GM19099 (cell line): ENCODE measurements around the gene GRIK4.

Experiments
- POLR2A ChIP-seq: IDR thresholded peaks from 3 replicates; pipeline ENCODE4 v1.6.1; 2011; ENCODE audit warnings: low read depth; ENCODE audit not compliant: insufficient read length; ENCODE audit errors: extremely low read depth

GRIK4 gene

DNA sequence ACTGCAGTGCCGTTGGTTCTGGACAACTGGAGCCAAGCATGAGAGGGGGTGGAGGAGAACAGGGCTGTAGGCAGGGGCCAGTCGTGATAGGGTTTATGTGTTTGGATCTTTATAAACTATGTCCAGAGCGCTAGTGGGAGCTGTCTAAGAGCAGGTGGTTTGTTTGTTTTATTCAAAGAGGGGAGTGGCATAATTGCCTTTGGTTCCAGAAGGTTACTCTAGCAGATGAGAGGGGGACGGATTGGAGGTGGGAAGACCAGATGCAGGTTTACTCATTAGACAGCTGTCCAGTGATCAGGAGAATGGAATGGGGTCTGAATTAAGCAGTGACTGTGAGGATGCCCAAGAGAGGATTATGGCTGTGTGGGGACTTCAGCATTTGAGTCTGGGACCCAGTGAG lies 403.1 kb downstream of the GRIK4 start:
- TF ChIP-seq POLR2A = no peak

DNA sequence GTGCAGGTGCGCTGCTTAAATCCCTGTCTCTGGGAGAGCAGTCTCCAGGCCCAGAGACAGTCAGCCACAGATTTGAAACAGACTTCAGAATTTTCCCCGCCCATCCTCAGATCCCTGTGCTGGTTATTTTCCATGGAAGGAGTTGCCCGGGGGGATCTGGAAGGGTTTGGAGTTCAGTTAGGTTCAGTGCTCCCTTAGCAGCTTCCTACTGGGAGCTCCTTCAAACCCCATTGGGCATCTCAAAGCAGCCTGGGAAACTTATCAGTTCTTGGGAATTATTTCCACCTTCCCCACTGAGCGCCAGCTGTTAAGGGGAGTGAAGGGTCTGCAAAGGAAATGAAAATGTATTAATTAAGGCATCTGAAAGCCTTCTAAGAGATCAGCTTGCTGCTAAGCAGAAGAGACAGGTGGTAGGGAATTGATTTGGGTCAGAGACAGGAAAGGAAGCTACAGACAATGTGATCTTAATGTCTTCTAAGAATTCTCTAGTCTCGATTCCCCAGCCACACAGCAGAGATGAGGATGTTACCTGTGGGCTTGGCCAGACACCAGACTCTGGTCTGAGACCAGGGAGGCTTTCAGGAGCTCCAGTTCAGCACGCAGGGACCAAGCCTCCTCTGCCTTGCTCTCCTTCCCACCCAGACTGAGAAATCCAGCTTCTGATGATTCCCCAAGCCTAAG lies 406.2 kb downstream of the GRIK4 start:
- no peak for TF ChIP-seq POLR2A

DNA sequence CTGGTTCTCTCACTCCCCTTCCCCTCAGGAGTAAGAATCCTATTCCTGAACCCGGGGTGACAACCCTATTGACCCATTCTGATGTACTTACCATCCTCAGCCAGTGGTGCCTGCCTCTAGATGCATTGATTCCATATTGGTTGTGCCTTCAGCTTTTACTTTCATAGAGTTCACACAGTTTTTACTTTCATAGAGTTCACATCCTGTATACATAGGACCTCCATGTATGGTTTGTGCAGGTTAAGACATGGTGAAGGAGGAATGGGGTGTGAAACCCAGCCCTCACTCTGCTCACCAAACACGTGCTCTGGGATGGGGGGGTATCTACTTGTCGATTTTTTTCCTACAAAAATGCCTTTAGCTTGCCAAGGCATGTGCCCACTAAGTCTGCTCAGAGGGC lies 406.7 kb downstream of the GRIK4 start:
- no peak for TF ChIP-seq POLR2A

DNA sequence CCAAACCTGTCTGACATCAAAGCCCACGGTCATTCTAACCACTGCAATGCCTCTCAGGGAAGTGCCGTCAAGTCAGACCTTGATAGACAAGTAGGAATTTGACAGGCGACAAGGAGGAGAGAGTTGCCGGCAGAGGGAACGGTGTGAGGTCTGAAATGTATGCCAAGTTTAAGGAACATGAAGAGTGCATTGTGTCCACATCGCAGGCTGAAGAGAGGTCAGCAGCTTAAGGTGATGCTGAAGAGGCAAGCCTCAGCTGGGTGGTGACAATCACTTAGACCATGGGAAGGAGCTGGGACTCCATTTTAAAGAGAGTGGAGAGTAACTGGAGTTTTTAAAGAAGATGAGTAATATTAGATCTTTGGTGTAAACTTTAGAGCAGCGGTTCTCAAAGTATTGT lies 407.5 kb downstream of the GRIK4 start:
- no peak for TF ChIP-seq POLR2A

DNA sequence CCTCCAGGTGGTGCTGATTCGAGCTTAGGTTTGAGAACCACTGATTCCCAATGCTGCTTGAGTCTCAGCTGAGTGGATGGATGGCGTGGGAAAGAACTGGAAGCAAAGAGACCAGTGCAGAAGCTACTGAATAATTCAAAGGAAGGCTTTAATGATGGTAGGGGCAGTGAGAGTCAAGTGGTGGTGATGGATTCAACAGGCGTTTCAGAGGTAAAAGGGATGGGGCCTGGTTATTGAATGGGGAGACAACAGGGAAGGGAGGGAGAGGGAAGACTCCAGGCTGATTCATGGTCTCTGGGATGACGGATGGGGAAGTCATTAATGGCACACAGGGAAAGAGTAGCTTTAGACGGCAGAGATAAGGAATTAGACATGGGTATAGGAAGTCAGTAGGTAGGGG lies 408.0 kb downstream of the GRIK4 start:
- TF ChIP-seq POLR2A = no peak

DNA sequence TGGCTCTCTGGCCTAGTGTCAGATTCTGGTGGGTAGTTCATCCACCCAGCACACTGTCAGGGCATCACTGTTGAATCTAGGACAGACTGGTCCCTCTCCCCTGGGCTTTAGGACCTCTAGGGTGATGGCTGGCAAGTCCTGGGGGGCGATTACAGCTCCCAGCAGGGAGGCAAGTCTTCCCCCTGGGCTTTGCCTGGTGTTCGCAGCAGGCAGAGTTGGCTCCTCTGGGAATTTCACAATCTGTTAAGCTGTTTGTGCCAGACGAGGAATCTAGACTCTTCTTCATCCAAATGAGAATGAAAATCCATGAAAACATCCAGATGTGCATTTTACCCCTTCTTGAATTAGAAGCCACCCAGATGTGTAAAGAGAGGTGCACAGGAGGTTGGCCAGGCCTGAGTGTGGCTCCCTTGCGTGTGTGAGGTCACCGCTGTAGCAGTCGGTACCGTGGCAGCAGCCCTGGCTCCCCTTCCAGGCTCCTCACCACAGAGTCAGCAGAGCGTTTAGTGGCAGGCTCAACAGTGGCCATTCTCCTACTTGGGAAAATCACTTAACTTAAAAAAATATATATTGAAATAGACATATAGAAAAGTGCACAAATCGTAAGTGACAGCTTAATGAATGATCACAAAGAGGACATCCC lies 412.4 kb downstream of the GRIK4 start:
- no peak for TF ChIP-seq POLR2A

DNA sequence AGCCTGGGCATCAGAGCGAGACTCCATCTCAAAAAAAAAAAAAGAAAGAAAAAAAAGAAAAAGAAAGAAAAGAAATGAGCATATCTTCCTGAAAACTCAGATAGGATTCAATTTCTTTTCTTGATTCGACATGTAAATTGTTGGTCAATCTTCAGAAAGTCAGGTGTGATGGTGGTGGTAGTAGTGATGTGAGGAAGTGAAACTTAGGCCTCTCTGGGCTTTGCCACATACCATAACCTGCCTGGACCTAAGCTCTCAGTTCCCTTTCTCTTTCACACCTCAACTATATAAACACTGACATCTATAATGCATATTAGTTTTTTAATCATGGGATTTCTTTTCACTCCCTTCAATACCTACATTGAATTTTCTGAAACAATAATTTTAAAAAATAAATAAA lies 414.4 kb downstream of the GRIK4 start:
- no peak for TF ChIP-seq POLR2A

DNA sequence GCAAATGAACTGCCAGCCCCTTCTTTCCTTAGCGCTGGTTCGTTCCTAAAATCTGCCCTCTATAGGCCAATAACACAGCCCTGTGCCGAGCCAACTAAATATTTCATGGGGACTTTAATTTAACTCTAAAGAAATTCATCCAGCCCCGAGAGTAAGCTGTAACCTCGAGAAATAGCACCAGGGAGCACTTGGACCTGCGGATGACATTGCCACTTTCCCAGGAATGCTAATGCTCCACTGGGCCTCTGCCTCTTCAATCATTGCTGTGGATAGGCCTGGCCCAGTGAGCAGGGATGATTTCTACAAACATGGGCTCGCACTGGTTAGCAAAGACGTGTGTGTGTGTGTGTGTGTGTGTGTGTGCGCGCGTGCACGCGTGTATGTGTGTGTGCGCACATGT lies 417.1 kb downstream of the GRIK4 start:
- no peak for TF ChIP-seq POLR2A

DNA sequence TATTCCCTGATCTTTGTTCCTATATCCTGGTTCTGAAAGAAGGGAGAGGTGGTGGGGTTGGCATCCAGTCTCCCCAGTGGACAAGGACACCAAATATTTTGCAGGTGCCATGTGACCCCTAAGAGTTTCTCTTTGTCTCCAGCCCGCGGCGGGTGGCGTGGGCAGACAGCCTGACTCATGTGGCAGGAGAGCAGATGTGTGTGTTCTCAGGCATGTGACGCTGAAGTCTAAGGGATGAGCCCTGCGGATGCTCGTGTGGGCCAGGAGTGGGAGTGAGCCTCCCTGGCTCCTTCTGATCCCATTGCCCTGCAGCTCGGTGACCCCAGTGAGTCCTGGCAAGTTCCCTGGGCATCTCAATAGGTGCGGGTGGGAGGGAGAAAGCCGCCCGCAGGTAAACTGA lies 417.5 kb downstream of the GRIK4 start:
- TF ChIP-seq POLR2A = no peak

DNA sequence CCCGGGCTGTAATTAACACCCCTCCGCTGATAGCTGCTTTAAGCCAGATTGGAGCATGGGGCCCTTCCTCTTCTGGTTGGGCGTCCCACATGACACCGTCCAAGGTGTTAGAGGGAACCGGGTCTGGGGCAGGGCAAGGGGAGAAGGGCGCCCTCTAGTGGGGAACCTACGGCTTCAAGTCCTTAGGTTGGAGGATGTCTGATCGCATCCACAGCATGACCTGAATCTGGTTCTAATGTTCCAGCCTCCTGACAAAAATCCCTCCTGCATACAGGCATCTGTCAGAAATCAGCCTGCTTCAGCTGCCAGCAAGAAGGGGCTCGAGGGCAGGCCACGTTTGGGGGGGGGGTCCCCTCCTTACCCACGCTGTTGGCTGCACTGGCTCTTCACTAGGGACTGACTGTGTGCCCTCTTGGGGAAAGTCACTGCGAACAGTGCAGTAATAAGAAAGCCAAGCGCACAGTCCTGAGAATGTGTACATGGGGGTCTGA lies 418.2 kb downstream of the GRIK4 start:
- TF ChIP-seq POLR2A = no peak

DNA sequence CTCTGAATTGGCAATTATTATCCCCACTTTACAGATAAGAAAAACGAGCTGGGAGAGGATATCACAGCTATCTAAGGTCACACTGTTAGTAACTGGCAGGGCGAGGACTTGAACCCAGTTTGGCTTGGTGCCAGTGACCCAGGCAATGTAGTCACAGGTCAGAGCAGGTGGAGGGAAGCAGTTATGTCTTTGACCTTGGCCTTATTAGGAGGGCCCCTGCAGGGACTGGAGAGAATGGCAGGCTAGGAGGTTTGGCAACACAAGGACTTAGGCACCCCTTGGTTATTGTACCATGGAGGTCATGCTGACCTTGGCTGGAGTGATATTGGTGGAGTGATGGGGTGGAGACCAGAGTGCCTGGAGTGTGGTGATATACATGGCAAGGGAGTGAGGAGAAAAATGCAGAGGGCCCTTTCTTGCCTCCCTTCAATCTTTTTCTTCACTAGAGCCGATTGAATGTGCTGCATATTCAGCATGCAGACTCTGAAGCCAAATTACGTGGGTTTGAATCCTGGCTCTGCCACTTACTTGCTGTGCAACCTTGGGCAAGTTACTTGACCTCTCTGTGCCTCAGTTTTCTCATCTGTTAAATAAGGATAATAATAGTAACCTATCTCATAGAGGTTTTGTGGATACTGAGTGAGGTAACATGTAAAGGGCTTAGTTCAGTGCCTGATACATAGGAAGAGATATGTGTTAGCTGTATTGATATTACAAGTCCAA lies 419.7 kb downstream of the GRIK4 start:
- no peak for TF ChIP-seq POLR2A

DNA sequence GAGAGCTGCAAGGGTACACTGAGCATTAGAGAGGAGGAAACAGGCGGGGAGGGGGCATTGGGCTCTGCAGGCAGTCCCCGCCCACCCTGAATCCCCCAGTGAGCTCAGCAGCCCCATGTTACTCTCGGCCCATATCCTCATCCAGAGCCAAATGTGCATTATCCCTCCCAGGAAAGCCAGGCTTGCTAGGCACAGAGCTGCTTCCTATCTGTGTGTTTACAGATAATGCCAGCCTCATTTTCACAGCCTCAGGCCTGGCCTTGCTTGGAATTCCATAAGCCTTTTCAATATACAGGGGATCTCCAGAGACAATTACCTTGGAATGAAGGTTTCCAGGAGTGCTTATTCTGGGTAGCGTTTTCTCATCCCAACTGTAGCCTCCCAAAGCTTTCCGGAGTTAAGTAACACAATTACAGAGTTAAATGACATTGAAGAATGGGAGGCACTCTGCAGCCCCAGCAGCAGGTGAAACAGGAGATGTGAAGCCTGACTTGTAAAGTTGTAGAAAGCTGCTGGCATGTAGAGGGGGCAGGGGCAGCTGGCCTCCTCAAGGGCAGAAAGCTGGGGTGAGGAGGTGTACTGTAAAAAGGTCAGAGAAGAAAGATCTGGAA lies 420.9 kb downstream of the GRIK4 start:
- no peak for TF ChIP-seq POLR2A

DNA sequence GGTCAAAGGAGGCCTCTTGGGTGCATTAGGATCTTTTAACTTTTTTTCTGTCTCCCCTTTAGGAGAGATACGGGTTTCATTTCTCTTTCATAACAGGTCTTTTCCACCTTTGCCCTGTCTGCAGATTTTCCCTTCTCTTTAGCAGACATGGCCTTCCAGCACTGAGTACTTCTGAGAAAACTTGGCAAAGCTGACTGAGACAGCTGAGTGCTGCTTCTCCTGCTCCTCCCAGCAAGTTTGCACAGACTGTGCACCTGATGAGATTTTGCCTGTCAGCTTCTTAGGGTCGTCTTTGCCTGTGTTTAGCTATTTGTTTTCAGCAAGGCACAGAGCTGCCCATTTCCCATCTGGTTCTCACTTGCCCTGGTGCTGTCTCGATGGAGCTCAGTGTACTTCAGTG lies 424.8 kb downstream of the GRIK4 start:
- TF ChIP-seq POLR2A = no peak

DNA sequence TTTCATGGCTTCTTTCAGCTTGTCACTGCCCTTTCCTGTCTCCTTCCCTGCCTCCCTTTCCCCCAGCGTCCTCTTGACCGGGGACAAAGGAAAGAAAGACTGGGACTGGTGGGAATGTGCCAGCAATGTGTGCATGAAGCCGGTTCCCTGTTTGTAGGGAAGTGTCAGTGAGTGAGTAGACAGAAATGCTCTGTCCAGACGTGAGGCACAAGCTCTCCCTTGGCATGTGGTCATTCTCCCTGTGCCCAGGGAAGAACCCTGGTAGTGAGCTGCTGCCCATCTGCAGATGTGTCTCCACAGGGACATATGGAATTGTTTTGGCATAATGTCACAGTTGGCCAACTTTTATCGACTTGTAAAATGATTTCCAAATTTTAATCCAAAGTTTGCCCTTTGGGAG lies 426.0 kb downstream of the GRIK4 start:
- no peak for TF ChIP-seq POLR2A

DNA sequence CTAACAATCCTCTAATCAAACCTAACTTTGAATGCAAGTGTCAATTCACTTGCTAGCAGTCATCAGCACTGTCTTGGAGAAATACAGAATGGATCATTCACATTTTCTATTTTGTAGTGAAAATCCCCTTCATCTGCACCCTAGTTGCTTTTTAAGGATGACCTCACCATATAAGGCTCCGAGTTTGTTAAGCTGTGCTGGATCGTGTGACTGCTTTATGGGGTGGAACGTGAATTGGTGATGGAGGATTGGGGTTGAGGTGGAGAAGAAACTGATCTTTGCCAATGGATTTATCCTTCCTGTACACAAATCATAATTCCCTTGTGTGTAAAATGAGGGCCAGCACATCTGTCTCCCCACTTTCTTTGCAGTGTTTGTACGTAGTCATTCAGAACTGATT lies 426.7 kb downstream of the GRIK4 start:
- TF ChIP-seq POLR2A = no peak
